GM12878 (cell line): ENCODE measurements around the gene RPSA. TPM values are rescaled to one million over a fixed set of nuclear protein-coding genes. Genes with fewer than 3 reads are reported as not detected.

Source experiments
- CHD1 ChIP-seq: IDR thresholded peaks from 2 replicates; pipeline ENCODE4 v1.6.1; 2012; ENCODE audit warnings: low read depth, low read length, improper control_type of control experiment
- FOS ChIP-seq: IDR thresholded peaks from 3 replicates; pipeline ENCODE4 v1.6.1; 2011; ENCODE audit warnings: borderline replicate concordance; ENCODE audit not compliant: insufficient read length; ENCODE audit errors: extremely low read depth
- HCFC1 ChIP-seq: fragments of 150-350 bp; IDR thresholded peaks from 2 replicates; pipeline ENCODE4 v1.6.1; 2014; ENCODE audit warnings: low read length
- NR2F1 ChIP-seq: fragments of 450-650 bp; conservative IDR thresholded peaks from 2 replicates; pipeline ENCODE4 v1.6.1; 2017; ENCODE audit warnings: mild to moderate bottlenecking
- SIN3A ChIP-seq: IDR thresholded peaks from 2 replicates; pipeline ENCODE4 v1.6.1; 2012; ENCODE audit warnings: low read depth, low read length, improper control_type of control experiment
- SMARCA5 ChIP-seq: fragments of 450-650 bp; IDR thresholded peaks from 2 replicates; pipeline ENCODE4 v1.6.1; 2017; ENCODE audit warnings: mild to moderate bottlenecking
- TAF1 ChIP-seq: IDR thresholded peaks from 2 replicates; pipeline ENCODE4 v1.6.1; 2011; ENCODE audit warnings: mild to moderate bottlenecking, low read depth, low read length, borderline replicate concordance
- TCF12 ChIP-seq: IDR thresholded peaks from 2 replicates; pipeline ENCODE4 v1.6.1; 2011; ENCODE audit warnings: low read depth, mild to moderate bottlenecking, low read length
- ZBED1 ChIP-seq: IDR thresholded peaks from 2 replicates; pipeline ENCODE4 v1.6.1; 2016; ENCODE audit warnings: borderline replicate concordance
- polyA plus RNA-seq, 11 experiments: library from polyadenylated mRNA; depleted of rRNA in 4 of 11; unstranded in 6 of 11; stranded (reverse) in 5 of 11; fragments of >200 nt; fragmentation: Nextera tagmentation in 4 of 11; fragmentation: Illumina TruSeq in 1 of 11; extraction: Ambion mirVana in 4 of 11; extraction: Trizol in 1 of 11; gene quantifications; 1 replicate in 1 of 11; 2 replicates in 10 of 11; pipeline versions ENCODE4 v1.2.1 to v1.2.3, GENCODE V29; 2011 to 2016; ENCODE audit warnings: inconsistent platforms in 2 of 11, missing spikeins in 2 of 11, low read depth in 1 of 11
- total RNA-seq, 4 experiments: library from RNA; depleted of rRNA in 3 of 4; stranded (reverse); fragments of >200 nt in 3 of 4; fragmentation: Illumina TruSeq in 1 of 4; extraction: Trizol in 1 of 4; gene quantifications; 2 replicates each; pipeline versions ENCODE4 v1.2.1 to v1.2.3, GENCODE V29; 2013 to 2021
- TF ChIP-seq, protein P1 (sequence below): IDR thresholded peaks from 2 replicates; pipeline ENCODE4 v1.6.1; 2012; ENCODE audit warnings: improper control_type of control experiment, low read depth, low read length; ENCODE audit not compliant: insufficient replicate concordance
- TF ChIP-seq, protein P2 (sequence below): IDR thresholded peaks from 2 replicates; pipeline ENCODE4 v1.6.1; 2012; ENCODE audit warnings: low read depth, low read length, improper control_type of control experiment
- TF ChIP-seq, protein P3 (sequence below): fragments of 150-350 bp; IDR thresholded peaks from 2 replicates; pipeline ENCODE4 v1.6.1; 2016; ENCODE audit warnings: low read depth, low read length
- TF ChIP-seq, protein P4 (sequence below): fragments of 450-650 bp; IDR thresholded peaks from 2 replicates; pipeline ENCODE4 v1.6.1; 2016; ENCODE audit warnings: mild to moderate bottlenecking, moderate library complexity, borderline replicate concordance

Gene RPSA
- total and polyA plus RNA-seq, 10 of the 15 experiments (the other 5 are each of a cell fraction or from before 2014, with no cell fraction given) = 1,012 to 5,036 (median 3,460) TPM

DNA sequence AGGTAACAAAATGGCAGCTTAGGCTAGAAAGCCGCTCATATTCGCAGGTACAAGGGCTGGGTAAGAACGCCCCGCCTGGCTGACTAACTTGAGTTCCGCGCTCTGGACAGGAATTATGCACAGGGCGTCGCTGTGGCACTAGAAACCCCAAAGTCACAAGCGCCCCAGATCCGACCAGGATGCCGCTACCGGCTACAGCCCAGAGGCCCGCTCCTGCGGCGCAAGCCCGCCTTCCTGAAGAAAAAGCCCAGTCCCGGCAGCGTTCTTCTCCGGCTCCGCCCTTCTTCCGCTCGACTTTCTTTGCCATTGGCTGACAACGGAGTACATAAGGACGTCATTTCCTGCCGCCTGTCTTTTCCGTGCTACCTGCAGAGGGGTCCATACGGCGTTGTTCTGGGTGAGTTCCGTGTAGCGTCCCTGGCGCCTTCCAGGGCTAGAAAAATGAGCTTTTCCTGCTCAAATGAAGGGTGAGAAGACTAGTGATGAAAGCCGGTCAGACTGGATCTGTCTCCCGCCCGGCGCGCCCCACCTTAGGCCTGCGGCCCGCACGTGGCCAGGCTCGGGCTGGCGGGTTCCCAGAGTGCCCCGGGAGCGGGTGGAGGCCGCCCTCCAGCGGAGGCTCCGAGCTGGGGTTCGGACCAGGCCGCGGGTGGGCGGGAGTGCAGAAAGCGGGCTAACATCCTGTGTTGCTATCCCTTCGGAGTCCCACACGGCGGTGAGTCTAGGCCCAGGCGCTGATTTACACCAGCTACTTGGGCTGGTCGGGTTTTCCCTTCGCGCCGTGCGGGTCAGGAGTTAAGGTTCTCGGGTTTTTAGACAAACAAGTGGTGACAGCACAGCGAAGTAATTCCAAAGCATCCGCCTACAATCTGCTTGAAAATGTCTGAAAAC lies at the start of gene RPSA (continued):
- TF ChIP-seq, protein P1, sequence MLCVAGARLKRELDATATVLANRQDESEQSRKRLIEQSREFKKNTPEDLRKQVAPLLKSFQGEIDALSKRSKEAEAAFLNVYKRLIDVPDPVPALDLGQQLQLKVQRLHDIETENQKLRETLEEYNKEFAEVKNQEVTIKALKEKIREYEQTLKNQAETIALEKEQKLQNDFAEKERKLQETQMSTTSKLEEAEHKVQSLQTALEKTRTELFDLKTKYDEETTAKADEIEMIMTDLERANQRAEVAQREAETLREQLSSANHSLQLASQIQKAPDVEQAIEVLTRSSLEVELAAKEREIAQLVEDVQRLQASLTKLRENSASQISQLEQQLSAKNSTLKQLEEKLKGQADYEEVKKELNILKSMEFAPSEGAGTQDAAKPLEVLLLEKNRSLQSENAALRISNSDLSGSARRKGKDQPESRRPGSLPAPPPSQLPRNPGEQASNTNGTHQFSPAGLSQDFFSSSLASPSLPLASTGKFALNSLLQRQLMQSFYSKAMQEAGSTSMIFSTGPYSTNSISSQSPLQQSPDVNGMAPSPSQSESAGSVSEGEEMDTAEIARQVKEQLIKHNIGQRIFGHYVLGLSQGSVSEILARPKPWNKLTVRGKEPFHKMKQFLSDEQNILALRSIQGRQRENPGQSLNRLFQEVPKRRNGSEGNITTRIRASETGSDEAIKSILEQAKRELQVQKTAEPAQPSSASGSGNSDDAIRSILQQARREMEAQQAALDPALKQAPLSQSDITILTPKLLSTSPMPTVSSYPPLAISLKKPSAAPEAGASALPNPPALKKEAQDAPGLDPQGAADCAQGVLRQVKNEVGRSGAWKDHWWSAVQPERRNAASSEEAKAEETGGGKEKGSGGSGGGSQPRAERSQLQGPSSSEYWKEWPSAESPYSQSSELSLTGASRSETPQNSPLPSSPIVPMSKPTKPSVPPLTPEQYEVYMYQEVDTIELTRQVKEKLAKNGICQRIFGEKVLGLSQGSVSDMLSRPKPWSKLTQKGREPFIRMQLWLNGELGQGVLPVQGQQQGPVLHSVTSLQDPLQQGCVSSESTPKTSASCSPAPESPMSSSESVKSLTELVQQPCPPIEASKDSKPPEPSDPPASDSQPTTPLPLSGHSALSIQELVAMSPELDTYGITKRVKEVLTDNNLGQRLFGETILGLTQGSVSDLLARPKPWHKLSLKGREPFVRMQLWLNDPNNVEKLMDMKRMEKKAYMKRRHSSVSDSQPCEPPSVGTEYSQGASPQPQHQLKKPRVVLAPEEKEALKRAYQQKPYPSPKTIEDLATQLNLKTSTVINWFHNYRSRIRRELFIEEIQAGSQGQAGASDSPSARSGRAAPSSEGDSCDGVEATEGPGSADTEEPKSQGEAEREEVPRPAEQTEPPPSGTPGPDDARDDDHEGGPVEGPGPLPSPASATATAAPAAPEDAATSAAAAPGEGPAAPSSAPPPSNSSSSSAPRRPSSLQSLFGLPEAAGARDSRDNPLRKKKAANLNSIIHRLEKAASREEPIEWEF = no peak
- TF ChIP-seq, protein P2, sequence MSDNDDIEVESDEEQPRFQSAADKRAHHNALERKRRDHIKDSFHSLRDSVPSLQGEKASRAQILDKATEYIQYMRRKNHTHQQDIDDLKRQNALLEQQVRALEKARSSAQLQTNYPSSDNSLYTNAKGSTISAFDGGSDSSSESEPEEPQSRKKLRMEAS = peak; percentile 96
- TF ChIP-seq TCF12 = peak; percentile 52; the same call in 1 of the 2 replicates
- TF ChIP-seq, protein P3, sequence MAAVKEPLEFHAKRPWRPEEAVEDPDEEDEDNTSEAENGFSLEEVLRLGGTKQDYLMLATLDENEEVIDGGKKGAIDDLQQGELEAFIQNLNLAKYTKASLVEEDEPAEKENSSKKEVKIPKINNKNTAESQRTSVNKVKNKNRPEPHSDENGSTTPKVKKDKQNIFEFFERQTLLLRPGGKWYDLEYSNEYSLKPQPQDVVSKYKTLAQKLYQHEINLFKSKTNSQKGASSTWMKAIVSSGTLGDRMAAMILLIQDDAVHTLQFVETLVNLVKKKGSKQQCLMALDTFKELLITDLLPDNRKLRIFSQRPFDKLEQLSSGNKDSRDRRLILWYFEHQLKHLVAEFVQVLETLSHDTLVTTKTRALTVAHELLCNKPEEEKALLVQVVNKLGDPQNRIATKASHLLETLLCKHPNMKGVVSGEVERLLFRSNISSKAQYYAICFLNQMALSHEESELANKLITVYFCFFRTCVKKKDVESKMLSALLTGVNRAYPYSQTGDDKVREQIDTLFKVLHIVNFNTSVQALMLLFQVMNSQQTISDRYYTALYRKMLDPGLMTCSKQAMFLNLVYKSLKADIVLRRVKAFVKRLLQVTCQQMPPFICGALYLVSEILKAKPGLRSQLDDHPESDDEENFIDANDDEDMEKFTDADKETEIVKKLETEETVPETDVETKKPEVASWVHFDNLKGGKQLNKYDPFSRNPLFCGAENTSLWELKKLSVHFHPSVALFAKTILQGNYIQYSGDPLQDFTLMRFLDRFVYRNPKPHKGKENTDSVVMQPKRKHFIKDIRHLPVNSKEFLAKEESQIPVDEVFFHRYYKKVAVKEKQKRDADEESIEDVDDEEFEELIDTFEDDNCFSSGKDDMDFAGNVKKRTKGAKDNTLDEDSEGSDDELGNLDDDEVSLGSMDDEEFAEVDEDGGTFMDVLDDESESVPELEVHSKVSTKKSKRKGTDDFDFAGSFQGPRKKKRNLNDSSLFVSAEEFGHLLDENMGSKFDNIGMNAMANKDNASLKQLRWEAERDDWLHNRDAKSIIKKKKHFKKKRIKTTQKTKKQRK = no peak
- peak; percentile 90 for TF ChIP-seq SIN3A
- peak; percentile 59 for TF ChIP-seq HCFC1
- TF ChIP-seq, protein P4, sequence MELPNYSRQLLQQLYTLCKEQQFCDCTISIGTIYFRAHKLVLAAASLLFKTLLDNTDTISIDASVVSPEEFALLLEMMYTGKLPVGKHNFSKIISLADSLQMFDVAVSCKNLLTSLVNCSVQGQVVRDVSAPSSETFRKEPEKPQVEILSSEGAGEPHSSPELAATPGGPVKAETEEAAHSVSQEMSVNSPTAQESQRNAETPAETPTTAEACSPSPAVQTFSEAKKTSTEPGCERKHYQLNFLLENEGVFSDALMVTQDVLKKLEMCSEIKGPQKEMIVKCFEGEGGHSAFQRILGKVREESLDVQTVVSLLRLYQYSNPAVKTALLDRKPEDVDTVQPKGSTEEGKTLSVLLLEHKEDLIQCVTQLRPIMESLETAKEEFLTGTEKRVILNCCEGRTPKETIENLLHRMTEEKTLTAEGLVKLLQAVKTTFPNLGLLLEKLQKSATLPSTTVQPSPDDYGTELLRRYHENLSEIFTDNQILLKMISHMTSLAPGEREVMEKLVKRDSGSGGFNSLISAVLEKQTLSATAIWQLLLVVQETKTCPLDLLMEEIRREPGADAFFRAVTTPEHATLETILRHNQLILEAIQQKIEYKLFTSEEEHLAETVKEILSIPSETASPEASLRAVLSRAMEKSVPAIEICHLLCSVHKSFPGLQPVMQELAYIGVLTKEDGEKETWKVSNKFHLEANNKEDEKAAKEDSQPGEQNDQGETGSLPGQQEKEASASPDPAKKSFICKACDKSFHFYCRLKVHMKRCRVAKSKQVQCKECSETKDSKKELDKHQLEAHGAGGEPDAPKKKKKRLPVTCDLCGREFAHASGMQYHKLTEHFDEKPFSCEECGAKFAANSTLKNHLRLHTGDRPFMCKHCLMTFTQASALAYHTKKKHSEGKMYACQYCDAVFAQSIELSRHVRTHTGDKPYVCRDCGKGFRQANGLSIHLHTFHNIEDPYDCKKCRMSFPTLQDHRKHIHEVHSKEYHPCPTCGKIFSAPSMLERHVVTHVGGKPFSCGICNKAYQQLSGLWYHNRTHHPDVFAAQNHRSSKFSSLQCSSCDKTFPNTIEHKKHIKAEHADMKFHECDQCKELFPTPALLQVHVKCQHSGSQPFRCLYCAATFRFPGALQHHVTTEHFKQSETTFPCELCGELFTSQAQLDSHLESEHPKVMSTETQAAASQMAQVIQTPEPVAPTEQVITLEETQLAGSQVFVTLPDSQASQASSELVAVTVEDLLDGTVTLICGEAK = peak; percentile 90
- 0 out of 2 replicates have a peak, but pooled peaks have one; percentile 21 for TF ChIP-seq NR2F1
- TF ChIP-seq ZBED1 = peak; percentile 81; the same call in 1 of the 2 replicates
- no peak for TF ChIP-seq FOS
- TF ChIP-seq TAF1 = peak; percentile 99
- peak; percentile 90 for TF ChIP-seq SMARCA5
- peak; percentile 93; the same call in 1 of the 2 replicates for TF ChIP-seq CHD1
